HG03060 (cell line): Measurements from ENCODE around the gene XPNPEP3.

Experiments used
- ATAC-seq: cut with Tn5 transposase; IDR thresholded peaks from one replicate; pipeline ENCODE4 v1.9.1; 2021; ENCODE audit warnings: low read depth, moderate number of reproducible peaks; ENCODE audit not compliant: unreplicated experiment

XPNPEP3 gene

DNA sequence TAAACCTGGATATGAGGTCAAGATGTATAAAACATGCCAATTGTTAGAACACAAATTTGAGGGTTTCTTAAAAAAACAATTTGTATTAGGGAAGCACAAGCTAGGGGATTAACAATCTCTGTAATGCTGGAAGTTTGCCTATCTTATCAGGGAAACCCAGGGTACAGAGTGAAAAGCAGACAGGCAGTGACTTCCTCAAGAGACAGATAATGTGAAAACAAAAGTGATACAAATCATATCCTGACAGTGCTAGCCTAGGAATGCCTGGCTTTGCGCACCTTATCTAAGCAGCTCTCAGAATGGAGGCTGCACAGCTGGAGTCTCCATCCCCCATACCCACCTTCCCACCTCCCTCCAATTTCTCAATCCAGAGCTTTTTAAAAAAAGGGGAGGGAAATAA, 71.7 kb downstream of the XPNPEP3 start:
- ATAC-seq, result no peak

DNA sequence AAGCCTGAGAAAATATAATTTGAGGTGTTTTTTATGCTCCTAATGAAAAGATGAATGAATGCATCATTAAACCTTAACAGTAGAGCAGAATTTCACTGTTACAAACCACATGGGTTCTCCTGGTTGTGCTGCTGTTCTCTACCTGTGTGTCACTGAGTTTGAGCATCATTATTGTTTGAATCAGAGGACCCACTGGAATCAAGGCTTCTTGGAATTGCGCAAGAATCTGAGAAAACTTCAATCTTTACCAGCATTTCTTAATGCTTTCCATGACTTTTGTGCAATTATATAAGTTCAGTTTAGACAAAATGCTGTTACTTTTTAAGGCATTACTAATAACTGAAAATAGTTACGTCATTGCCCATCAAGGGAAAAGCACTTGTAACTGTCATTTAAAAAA, 75.4 kb downstream of the XPNPEP3 start:
- no peak for ATAC-seq

DNA sequence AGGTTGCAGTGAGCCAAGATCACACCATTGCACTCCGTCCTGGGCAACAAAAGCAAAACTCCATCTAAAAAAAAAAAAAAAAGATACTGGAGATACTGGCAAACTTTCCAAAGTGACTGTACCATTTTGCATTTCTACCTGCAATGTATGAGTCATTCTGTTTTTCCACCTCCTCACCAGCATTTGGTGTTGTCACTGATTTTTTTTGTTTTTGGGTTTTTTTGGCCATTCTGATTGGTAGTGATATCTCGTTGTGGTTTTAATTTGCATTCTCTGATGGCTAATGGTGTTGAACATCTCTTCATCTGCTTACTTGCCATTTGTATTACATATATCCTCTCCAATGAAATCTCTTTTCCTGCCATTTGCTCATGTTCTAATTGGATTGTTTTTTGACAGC, 82.3 kb downstream of the XPNPEP3 start:
- no peak for ATAC-seq

DNA sequence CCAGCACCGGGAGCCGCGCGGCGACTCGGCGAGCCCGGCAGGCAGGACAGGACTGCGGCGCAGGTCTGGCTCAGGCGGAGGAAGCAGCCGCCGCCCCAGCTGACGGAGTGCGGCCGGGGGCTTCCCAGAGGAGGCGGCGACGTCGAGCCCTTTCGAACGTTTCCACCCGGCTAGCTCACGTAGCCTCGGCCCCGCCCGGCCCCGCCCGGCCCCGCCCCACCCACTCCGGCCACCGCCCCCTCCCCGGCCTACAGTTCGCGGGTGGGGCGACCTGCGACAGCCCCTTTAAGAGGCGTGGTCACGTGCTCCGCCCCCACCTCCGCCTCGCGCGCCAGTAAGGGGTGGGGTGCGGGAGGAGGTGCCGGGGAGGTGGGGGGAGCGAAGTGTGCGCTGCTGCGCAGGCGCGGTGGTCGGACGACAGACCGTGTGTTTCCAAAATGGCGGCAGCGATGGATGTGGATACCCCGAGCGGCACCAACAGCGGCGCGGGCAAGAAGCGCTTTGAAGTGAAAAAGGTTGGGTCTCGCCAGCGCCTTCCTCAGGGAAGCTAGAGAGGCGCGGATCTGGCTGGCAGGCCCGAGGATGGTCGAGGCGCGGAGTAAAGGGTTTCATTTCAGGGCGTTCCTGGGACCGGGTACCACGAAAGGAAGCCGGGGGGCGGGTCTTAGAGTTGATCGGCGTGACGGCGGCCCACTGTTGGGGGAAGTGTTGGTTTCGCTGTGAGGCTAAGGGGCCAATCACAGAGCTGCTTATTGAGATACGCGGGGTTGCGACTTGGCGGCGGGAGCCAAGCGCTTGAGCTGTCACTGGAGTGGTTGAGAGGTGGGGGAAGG, 94.2 kb downstream of the XPNPEP3 start, which contains the start of gene RBX1:
Gene RBX1, plus strand, starts transcription at position 417 of the 833 bp plus-strand sequence. Its CDS starts 21 bp downstream, at position 438.
- ATAC-seq, result peak; percentile 66

DNA sequence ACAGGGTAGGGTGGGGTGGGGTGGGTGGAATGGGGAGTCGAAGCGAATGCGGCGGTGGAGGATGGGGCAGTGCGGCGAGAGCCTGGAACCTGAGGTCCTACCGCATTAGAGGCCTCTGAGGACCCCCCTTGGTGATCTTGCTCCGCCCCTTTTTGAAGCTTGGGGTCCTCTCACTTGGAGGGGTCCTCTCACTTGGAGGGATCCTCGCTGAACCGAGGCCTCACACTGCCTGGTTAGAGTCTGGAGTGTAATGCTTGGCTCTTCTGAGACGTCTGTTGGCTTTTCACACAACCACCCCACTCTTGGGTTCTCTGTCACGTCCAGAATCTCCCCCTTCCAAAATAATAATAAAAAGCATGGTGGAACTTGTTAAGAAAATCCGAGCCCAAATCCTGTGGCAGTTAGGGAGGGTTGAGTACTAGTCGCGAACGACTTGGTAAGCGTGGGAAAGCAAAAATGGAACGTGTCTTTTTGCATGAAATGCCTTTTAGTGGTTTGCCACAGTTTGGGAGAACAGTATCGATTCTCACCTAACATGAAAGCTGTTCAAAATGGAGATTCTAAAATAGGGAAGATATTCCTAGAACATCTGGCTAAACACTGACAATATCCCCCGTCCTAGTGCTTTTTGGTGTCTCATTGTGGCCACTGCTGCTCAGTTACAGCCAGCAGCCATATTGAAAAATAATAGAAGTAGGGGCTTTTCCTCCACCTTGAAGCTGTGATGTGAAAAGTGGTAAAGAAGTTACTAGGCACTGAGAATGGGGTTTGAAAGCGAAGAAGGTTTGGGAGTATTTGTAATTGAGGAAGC, 95.1 kb downstream of the XPNPEP3 start:
- ATAC-seq, result peak; percentile 8

DNA sequence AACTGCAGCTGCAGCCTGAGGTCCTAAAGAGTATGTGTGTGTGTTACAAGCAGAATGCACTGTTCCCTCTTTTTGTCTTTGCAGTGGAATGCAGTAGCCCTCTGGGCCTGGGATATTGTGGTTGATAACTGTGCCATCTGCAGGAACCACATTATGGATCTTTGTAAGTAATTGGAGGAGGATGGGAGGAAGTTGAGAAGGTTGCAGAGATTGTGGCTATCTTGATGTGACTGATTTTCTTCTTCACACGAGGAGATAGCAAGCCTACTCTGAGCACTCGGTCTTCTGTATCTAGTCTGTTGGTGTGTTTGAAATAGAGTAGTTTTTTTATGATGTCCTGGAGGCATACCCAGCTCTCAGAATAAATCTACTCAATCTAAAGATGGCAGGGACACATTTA, 96.5 kb downstream of the XPNPEP3 start:
- ATAC-seq, result no peak

DNA sequence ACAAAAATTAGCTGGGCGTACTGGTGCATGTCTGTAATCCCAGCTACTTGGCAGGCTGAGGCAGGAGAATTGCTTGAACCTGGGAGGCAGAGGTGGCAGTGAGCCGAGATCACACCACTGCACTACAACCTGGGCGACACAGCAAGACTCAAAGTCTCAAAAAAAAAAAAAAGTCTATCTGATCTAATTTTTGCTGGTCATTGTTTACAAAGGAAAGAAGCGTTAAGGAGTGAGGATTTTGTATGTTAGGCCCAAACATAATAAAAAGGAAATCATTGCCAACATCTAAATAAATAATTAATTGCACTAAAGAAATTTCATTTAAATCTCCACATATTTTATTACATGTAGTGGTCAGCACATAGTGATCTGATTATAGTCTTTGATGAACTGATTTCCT, 97.2 kb downstream of the XPNPEP3 start:
- no peak for ATAC-seq

DNA sequence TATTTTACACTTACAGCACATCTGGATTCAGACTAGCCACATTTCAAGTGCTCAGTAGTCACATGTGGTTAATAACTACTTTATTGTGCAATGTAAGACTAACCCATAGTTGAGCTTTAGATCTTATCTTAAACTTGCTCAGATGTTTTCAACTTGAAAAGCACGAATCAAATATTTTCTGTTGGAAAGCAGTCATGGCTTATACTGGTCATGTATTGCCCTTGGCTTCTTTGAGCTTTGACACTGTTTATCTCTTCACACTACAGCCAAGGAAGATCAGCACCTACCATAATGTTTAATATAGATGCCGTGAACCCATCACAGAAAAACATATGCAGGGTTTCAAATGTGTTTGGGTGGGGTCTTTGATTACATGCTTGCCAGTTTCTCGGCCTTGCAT, 98.6 kb downstream of the XPNPEP3 start:
- ATAC-seq, result no peak

DNA sequence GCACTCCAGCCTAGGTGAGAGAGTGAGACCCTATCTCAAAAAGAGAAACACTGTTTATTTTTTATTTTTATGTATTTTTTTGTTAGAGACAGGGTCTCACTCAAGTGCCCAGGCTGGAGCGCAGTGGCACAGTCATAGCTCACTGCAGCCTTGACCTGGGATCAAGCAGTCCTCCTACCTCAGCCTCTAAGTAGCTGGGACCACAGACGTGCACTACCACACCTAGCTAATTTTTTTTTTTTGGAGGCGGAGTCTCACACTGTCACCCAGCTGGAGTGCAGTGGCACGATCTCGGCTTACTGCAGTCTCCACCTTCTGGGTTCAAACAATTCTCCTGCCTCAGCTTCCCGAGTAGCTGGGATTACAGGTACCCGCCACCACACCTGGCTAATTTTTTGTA, 100.7 kb downstream of the XPNPEP3 start:
- ATAC-seq, result no peak

DNA sequence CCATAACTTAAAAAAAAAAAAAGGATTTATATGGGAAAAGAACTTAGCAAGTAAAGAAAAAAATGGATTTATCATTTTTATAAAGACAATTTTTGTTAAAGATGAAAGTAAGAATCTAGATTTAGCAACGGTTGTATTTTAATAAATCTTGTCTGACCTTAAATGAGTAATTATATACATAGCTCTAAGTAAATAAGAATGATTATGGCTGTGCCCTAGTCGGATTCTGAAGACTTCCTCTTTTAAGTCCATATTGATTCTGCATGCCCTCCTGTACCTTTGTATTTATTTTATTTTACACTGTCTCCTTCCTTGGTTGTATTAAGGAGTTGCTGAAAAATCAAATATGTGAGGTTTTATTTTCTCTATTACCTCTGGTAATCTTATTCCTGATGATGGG, 101.4 kb downstream of the XPNPEP3 start:
- no peak for ATAC-seq

DNA sequence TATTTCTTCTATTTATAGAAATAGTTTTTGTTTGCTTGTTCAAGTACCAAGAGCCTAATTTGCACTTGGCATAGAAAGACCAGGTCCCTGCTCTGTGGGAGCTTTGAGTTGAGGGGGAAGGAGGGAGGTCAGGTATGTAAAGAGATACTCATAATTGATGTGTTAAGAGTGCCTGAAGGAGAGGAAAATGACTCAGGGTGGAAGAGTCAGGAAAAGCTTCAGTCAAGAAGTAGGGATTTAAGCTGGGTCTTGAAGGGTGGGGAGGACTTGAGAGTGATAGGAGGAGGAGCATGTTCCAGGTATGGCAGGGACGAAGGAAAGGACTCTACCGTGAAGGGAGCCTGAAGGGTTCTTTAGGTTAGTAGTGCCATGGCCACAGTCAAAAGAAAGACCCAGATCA, 103.2 kb downstream of the XPNPEP3 start:
- ATAC-seq, result no peak

DNA sequence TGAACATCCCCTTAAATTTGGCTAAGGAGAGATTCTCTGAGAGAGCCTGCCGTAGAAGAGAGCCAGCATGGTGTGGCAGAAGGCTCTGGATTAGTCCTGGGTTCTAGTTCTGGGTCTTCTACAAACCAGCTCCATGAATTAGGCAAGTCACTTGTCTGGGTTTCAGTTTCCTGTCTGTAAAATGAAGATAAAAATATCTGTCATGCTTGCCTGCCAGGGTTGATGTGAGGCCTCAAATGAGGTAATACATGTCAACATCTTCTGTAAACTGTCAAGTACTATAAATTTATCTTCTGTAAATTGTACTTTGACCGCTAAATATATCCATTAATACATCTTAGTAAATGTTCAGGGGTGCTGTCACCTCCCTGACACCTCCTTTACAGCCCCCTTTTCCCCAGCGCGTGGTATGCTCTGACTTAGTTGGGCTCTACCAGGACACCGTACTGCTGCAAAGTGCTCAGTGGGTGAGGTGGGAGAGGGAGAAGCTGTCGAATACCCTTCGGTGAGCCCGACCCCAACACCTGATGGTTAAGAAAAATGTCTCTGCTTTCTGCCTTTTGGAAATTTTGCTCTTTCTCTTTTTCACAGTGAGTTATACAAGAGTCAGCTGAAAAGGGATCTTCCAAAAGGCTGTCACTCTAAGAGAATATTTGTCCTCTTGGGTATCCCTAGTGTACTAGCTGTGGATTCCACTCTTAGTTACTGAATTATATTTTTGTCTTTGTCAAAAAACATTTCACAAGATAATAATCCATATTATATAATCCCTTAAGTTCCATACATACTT, 109.2 kb downstream of the XPNPEP3 start:
- ATAC-seq, result no peak

DNA sequence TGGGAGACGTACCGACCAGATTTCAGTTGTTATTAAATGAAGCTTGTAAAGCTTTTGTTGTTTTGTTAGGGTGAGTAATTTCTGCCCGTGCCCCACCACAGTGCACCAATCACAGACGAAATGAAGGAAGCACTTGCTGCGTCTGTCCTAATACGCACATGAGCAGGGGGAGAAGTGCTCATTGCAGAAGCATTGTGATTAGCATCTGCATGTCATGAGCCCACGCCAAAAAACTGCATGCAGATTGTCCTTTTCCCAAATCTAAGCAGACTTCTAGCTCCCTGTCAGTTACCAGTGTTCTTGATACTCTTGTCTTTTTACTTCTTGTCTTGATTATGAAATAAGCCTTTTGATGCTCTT, 109.8 kb downstream of the XPNPEP3 start:
- ATAC-seq, result no peak

DNA sequence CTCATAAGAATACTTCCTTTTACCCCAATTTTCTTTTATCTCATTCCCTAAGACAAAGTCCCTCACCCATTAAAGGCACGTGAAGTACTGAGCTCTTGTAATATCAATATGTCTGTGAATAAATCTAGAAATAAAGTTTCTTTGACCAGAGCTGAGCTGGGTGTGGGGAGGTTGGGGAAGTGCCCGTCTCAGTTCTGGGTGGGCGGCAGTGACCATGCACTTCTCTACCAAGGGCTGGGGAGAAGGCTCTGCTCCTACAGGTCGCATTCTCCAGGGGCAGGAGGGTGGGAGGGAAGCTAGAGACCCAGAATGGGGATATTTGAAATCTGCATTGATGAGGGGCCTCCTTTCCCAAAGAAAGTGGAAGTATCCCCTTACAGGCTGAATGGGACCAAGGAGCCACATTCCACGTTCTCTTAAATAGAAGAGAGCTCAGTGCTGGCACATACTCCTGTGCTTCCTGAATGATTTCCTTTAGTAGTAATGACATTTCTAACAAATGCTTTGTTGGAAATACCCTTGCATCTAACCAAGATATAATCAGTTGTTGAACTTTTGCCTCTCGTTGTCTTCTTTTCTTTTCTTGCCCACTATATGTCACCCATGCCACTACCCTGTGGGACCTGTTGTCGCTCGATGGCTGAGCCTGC, 110.3 kb downstream of the XPNPEP3 start:
- ATAC-seq, result no peak

DNA sequence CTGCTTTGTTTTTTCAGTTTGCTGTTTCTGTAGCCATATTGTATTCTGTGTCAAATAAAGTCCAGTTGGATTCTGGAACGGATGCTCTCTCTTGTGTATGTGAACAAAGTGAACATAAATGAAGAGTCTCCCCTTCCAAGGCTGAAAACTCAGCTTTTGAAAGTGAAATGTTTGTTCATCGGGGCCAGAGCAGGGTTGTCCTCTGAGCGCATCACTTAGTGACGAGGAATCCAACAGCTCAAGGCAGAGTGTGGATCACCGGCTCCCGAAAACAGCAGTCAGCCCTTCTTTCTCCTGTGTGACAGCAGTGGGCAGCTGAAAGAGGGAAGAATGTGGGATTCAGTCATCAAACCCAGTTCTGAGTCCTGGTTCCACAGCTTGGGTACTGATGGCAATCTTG, 115.6 kb downstream of the XPNPEP3 start:
- ATAC-seq, result no peak

DNA sequence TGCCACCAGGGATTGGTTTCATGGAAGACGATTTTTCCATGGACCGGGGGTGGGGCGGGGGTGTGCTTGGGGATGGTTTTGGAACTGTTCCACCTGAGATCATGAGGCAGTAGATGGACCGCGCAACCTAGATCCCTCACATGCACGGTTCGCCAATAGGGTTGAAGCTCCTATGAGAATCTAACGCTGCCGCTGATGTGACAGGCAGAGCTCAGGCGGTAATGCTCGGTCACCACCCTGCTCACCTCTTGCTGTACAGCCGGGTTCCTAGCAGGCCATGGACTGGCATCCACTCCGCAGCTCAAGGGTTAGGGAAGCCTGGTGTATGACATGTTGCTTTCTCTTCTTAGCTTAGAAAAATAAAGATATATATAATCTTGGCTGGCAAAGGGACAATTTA, 116.2 kb downstream of the XPNPEP3 start:
- no peak for ATAC-seq

DNA sequence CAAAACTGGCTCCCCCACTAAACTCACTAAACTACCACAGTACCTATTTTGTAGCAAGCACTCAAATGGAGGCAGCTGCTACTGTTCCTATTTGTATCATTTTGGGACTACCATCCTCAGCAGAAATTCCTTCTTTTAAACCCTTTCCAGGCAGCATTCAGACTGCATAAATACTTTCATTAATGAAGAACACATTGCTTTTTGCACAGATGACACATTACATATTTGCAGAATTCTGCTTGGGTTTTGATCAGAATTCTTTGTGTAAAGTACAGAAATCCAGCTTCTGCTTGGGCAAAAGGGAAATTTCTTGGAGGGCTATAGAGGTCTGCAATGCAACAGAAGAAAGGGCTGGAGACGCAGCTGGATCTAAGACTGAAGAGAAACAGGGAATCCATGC, 118.4 kb downstream of the XPNPEP3 start:
- ATAC-seq, result no peak

DNA sequence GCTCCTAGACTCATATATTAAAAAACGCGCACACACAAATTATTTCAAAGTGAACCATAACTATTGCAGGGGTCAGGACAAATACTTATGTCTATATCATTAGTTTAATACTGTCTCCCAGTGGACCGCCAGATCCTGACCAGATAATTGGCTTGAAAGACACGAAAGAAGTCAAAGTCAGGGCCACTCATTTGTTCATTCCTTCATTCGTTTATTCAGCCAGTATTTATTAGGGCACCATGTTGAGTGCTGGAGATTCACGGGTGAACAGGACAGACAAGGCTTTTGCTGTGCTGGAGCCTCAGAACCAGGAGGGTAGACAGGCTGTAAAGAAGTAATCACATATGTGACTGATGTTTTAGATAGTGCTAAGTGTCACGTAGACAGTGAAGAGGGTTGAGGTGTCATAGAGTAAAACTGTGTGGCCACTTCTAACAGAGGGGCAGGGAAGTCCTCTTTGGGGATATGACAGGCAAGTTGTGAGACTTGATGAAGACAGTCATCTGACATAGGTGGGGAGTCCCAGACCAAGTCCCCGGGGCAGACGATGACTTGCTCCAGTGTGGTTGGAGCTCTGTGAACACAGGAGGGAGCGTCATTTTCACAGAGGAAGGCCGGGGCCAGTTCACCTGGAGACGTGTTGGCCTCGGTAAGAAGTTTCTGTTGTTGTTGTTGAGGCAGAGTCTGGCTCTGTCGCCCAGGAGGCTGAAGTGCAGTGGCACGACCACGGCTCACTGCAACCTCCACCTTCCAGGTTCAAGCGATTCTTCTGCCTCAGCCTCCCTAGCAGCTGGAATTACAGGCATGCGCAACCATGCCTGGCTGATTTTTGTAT, 120.1 kb downstream of the XPNPEP3 start:
- ATAC-seq, result no peak

DNA sequence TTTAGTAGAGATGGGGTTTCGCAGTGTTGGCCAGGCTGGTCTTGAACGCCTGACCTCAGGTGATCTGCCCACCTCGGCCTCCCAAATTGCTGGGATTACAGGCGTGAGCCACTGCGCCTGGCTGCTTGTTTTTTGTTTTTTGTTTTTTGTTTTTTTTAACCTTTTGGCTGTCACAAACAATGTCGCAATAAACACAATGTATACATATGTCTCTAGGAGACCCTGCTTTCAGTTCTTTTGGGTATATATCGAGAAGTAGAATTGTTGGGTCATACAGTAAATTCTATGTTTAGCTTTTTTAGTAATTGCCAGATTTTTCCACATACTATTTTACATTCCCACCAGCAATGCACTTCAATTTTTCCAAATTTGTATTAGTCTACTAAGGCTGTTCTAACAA, 122.2 kb downstream of the XPNPEP3 start:
- no peak for ATAC-seq

DNA sequence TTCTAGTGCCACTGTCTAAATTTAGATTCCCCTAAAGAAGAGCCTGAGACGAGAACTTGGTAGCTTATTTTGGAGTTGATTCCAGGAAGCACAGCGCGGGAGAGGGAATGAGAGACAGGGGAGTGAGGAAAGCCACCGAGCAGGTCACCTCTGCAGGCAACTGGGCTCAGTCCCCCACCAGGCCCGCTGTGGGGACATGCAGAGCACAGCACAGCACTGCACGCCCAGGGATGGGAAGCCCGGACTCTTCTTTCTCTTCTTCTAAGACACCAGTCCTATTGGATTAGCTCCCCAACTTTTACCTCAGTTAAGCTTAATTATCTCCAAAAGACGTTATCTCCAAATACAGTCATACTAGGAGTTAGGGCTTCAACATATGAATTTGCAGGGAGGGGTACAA, 122.9 kb downstream of the XPNPEP3 start:
- no peak for ATAC-seq
